GM21717 (cell line): ENCODE results near the gene HLCS.

Experiments used
- ATAC-seq: cut with Tn5 transposase; IDR thresholded peaks from one replicate; pipeline ENCODE4 v1.9.1; 2021; ENCODE audit warnings: mild to moderate bottlenecking, moderate library complexity; ENCODE audit not compliant: unreplicated experiment

Gene HLCS

GRCh38 chr21:36709030-36709867 lies 257.2 kb downstream of the HLCS start:
- ATAC-seq, result no peak

GRCh38 chr21:36708286-36709029 lies 258.0 kb downstream of the HLCS start:
- no peak for ATAC-seq

- no peak for ATAC-seq
These were observed 258.6 kb downstream of the HLCS start for GRCh38 chr21:36707763-36708285.

GRCh38 chr21:36706951-36707762 lies 259.3 kb downstream of the HLCS start:
- no peak for ATAC-seq

GRCh38 chr21:36706482-36706852 lies 260.0 kb downstream of the HLCS start:
- ATAC-seq, result no peak

GRCh38 chr21:36705679-36706481 lies 260.6 kb downstream of the HLCS start:
- no peak for ATAC-seq

GRCh38 chr21:36704958-36705678 lies 261.4 kb downstream of the HLCS start:
- no peak for ATAC-seq

- no peak for ATAC-seq
These were observed 262.1 kb downstream of the HLCS start for GRCh38 chr21:36704281-36704957.

GRCh38 chr21:36703626-36704280 lies 262.7 kb downstream of the HLCS start:
- ATAC-seq, result no peak

- ATAC-seq, result no peak
These were observed 263.3 kb downstream of the HLCS start for GRCh38 chr21:36703123-36703522.

- ATAC-seq, result no peak
These were observed 263.9 kb downstream of the HLCS start for GRCh38 chr21:36702622-36702968.

- ATAC-seq, result no peak
These were observed 264.5 kb downstream of the HLCS start for GRCh38 chr21:36701756-36702621.

GRCh38 chr21:36700971-36701755 lies 265.3 kb downstream of the HLCS start:
- ATAC-seq, result no peak
